Fibroblast of upper back skin (primary cell): ENCODE data around the gene PRKACG.

ENCODE experiments used
- DNase-seq: peaks from one replicate; pipeline ENCODE4 v3.0.0-alpha.2; 2013

Gene PRKACG

DNA sequence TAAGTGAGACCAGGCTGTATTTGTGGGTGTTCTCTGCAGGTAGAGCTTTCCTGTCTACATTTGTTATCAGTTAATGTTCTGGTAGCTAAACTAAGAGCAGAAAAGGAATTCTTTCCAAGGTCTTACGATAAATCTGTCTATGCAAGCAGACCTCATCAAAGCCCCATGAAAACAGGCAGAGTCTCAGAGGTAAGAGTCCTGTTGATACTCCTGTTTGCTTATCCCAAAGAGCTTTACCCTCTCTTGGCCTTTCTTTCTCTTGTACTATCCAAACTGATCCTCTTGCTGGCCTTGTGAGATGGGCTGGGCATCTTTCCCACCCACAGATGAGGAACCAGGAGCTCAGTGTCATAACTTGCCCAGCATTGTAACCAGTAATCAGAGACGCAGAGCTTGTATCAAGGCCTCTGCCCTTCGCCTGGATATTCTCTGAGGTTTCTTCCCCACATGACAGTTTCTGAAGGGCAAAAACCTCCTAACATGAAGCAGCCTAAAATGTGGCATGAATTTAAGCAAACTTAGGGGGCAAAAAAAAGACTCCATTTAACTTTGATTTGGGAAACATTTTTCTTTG is 33.5 kb downstream of the PRKACG start:
- DNase-seq, result no peak

DNA sequence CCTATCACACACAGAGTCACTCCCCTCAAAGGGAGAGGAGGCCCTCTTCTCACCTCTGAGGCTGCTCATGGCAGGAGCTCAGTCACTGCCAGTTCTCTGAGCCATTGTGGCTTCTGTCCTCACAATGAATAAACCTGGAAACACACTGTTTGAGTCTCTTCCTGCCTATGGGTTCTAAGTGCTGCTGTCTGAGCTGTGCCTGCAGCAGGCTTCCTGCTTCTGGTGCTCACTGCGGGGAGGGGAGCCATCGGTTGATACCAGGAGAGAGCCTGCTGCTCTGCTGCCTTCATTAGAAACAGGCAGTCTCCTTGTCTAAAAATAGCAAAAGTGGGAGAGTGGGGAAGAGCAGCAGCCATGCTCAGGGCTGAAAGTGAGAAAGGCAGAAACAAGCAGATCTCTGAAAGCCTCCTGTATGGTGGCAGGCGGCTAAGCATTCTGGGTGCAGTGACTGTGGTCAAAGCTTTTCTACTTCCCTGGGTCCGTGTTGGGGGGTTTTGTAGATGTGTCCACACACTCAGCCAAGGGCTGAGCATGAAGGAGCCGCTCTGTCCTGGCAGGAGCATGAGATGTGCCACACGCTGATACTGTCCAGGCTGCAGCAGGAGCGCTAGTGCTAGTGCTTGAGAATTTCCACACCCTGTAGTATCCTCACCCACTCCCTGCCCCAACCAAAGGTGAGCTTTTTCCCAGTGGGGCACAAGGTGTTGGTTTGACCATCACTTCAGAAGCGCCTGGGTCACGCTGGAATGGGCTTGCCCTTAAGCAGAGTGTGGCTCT is 34.2 kb downstream of the PRKACG start:
- no peak for DNase-seq

DNA sequence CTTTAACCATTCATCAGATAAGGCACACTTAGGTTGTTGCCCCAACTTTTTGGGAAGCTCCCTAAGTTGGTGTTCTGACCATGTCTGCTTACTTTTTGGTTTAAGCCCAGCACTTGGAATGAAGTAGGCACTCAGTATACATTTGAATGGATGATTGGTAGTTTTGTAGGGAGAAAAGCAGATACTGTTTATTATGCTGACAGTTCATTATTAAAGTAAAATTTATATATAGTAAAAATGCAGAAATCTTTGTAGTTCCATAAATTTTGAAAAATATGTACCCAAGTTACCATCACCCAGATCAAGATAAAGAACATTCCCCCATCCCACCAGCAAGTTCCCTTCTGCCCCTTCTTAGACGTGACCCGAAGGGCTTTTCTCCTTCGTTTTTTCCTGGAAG is 35.4 kb downstream of the PRKACG start:
- DNase-seq, result no peak

DNA sequence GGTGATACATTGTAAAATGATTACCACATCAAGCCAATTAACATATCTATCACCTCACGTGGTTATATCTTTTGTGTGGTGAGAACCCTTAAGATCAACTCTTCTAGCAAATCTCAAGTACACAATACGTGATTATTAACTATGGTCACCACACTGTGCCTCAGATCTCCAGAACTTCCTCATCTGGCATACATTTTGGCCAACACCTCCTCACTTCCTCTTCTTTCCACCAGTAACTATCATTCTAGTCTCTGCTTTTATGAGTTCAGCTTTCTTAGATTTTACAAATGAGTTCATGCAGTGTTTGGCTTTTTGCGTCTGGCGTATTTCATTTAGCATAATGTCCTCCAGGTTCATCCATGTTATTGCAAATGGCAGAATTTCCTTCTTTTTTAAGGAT is 35.8 kb downstream of the PRKACG start:
- no peak for DNase-seq

DNA sequence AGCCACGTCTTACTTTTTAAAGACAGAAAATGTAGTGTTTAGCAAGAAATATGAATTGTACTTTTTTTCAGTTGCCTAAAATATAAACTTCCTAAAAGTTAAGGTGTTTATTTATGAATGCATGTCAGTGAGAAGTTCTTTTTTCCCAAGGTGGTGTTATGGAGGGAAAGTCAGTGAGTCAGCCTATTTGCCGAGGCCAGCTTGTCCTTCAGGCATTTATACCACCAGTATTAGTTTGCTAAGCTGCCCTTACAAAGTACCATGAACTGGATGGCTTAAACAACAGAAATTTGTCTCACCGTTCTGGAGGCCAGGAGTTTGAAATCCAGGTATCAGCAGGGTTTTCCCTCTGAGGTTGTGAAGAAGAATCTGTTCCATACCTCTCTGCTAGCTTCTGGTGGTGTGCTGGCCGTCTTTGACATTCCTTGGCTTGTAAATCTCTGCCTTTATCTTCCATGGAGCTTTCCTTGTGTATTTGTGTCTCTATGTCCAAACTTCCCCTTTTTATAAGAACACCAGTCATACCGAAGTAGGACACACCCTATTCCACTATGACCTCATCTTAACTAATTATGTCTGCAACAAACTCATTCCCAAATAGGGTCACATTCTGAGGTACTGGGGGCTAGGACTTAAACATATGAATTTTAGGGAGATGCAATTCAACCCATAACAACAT is 38.4 kb downstream of the PRKACG start:
- DNase-seq, result no peak

DNA sequence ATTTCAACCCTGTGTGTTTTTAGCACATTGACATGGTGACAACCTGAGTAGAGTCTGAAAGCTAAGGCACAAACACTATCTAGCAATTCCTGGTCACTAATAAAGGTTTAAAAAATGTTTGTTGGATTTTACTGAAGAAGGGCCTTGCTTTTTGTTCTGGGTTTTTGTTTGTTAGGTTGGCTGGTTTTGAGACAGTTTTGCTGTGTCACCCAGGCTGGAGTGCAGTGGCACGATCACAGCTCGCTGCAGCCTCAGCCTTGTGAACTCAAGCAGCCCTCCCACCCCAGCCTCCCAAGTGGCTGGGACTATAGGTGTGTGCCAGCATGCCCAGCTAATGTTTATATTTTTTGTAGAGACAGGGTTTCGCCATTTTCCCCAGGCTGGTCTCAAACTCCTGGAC is 39.0 kb downstream of the PRKACG start:
- no peak for DNase-seq

DNA sequence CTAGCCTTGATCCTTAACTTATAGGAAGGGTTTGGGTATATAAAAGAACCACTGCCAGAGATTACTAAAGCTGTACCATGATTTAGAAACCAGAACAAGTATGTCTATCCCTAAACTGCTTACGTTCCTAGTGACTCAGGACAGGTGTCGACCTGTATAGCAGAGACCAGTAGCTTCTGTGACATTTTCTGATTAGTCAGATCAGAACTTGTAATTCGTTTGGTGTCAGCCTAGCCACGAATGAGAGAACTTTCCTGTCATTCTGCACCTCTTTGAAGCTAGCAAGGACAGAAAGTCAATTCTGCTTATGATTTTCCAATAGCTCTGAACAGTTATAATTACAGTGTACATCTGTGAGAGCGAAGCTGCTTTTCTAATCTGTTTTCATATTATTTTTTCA is 39.5 kb downstream of the PRKACG start:
- DNase-seq, result no peak

DNA sequence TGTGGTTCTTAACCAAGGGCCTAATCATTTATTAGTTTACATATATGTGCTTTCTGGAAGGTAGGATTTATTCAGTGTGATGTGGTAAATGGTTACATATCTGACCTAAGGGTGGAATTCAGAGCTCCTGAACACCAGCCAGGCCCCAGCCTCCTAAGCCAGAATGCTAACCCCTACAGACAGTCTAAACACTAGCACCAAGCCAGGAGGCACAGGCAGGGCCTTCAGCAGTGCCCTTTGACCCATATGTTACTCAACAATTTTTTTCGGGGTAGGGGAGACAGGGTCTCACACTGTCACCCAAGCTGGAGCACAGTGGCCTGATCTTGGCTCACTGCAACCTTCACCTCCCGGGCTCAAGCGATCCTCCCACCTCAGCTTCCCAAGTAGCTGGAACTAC is 40.3 kb downstream of the PRKACG start:
- no peak for DNase-seq

DNA sequence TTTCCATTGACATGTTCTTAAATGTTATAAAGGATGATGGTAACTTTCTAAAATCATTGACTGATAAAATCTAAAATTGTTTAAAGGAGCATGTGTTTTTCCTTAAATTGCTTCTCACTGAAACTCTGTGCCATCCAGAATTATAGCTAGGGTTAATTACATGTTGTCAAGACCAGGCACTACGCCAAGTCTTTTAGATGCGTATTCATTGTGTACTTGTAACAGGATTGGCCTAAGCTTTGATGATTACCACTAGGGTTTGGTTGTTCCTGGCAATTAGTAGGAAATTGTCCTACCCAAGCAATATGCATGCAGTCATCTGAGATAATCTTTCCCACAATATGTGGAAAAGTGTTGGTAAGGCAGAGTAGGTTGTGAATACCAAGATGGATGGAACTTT is 43.8 kb downstream of the PRKACG start:
- no peak for DNase-seq

DNA sequence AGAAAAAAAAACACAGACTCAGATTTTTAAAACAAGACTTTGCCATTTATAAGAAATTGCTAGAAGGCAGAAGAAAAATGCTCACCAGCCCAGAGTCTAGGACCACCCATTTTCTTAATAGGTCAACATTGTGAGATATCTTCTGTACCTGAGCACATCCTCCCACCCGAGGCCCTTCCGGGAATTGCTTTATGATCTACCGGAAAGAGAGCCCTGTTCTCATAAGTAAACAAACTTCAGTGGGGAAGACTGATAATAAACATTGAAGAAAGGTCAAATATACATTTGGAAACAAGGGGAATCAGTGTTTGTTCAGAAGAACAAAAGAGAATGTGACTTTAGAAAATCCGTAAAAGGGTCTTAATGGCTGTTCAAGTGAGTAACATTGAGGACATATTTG is 44.4 kb downstream of the PRKACG start:
- no peak for DNase-seq

DNA sequence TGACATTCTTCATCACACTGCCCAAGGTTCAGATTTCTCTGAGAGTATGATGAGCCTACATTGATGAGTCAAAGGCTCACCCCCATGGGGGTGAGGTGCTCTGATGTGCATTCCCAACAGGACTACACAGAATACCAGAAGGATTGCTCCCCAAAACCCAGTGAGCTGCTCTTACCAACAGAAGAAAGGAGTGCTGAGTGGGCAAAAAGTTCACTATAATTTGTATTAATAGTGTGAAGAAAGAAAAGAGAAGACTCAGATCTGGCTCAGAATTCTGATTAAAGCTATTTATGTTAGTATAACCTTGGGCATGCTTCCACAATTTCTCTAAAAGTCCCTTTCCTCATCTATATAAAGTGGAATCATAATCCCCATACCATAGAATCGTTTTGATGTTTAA is 46.1 kb downstream of the PRKACG start:
- no peak for DNase-seq

DNA sequence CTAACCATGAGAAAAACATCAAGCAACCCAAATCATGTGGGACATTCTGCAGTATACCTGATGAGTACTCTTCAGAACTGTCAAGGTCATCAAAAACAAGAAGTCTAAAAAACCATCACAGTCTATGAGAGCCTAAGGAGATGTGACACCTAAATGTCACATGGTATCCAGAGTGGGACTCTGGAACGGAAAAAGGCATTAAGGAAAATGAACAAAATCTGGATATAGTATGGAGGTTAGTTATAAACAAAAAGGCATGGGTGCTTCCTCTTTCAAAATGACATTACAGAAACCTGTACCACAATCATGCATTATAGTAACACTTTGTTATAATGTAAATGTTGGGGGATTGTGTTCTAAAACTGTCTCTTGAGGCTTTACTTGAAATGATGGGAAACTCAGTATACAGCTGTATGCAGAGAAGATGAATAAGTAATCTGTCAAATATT is 47.4 kb downstream of the PRKACG start:
- DNase-seq, result no peak

DNA sequence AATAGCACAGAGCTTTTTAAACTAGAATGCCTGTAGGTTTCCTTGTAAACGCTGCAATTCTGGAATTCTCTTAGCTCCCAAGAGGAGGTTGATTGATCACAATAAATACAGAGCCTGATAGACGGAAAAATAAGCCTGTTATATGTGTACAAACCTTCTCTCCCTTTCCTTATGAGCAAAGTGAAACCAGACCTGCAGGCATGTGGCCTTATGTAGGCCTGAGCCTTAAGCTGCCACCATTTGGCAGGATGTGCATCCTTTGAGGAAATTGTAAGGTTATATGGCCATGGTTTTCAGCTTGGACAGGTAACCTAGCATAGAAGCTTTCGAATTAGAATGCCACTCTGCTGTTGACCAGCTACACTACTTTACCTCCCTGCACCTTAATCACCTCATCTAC is 49.1 kb downstream of the PRKACG start:
- no peak for DNase-seq

DNA sequence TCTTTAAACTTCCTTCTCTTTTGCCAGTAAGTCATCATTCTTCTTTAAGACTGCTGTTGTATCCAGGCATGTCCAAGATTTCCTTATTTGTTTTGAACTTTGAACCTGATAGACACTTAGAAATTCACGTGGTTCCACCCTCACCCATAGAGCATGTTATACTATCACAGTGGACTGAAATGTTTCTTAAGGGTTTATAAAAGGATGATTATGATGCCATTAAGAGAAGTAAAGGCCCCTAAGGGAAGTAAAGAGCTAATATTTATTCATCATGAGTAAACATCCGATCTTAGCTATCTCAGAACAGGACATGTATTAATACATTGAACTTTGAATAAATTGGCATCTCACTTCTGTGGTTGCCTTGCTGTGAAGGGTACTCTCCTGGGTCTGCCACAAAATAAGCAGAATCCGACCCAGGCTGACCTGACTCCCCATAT is 49.8 kb downstream of the PRKACG start:
- no peak for DNase-seq

DNA sequence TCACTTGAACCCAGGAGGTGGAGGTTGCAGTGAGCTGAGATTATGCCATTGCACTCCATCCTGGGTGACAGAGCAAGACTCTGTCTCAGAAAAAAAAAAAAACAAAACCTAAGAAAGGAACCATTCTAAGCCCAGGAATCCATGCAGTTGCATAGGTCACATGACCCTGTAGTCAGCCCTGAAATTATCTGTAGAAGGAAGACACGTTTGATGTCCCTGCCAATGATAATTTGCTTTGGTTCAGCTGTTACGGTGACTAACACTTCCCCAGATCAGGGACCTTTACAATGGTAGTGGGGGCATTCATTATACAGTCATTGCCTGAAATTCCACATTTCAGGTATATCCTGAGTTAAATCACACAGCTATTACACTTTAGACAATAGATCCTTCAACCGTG is 50.5 kb downstream of the PRKACG start:
- DNase-seq, result no peak
